HEK293 (cell line): ENCODE measurements around the gene DDX56.

ENCODE experiments used
- CTCF ChIA-PET: fragments of 350-600 bp; formaldehyde crosslinking; extraction: SDS; loops from one replicate; lab custom pipeline; 2021; ENCODE audit warnings: antibody characterized with exemption; lab: Yijun Ruan, JAX
- POLR2A ChIA-PET: fragments of 300-600 bp; formaldehyde crosslinking; extraction: SDS; loops from one replicate; lab custom pipeline; 2020; ENCODE audit warnings: antibody characterized with exemption, inconsistent platforms; lab: Yijun Ruan, JAX
- H3K27ac ChIP-seq: fragments of 200-500 bp; sonication (Bioruptor generic); 2 replicates; pipeline ENCODE4 v1.5.1; 2014; ENCODE audit warnings: low read depth, low read length, control low read depth, inconsistent platforms; ENCODE audit errors: extremely low read depth
- H3K36me3 ChIP-seq, 2 experiments: fragments of 200-500 bp in 1 of 2; sonication (Bioruptor generic) in 1 of 2; 1 replicate in 1 of 2; 2 replicates in 1 of 2; pipeline ENCODE4 v1.5.1; 2014 to 2017; ENCODE audit warnings: inconsistent platforms in 2 of 2, low read length in 2 of 2; ENCODE audit not compliant: control insufficient read depth in 2 of 2, insufficient read depth in 1 of 2
- H3K4me1 ChIP-seq: fragments of 200-500 bp; sonication (Bioruptor generic); 2 replicates; pipeline ENCODE4 v1.5.1; 2014; ENCODE audit warnings: mild to moderate bottlenecking, low read length, inconsistent platforms; ENCODE audit not compliant: control insufficient read depth, insufficient read depth
- H3K4me3 ChIP-seq: 2 replicates; pipeline ENCODE4 v1.5.1; 2011; ENCODE audit warnings: low read depth, mild to moderate bottlenecking, control low read depth, low read length, moderate library complexity
- H3K9me3 ChIP-seq: fragments of 200-500 bp; sonication (Bioruptor generic); 2 replicates; pipeline ENCODE4 v1.5.1; 2014; ENCODE audit warnings: low read depth, low read length, inconsistent platforms; ENCODE audit not compliant: control insufficient read depth, insufficient read depth
- GLI4 ChIP-seq: fragments of 450-650 bp; formaldehyde crosslinking; IDR thresholded peaks from 2 replicates; pipeline ENCODE4 v1.5.1; 2016; ENCODE audit warnings: missing biosample characterization, missing genetic modification characterization
- INSM2 ChIP-seq: fragments of 450-650 bp; formaldehyde crosslinking; IDR thresholded peaks from 2 replicates; pipeline ENCODE4 v1.5.1; 2016; ENCODE audit warnings: missing biosample characterization, missing genetic modification characterization
- OVOL3 ChIP-seq: fragments of 450-650 bp; formaldehyde crosslinking; IDR thresholded peaks from 2 replicates; pipeline ENCODE4 v1.5.1; 2016; ENCODE audit warnings: missing biosample characterization, missing genetic modification characterization
- PRDM1 ChIP-seq: fragments of 450-650 bp; formaldehyde crosslinking; IDR thresholded peaks from 2 replicates; pipeline ENCODE4; 2016; ENCODE audit warnings: missing biosample characterization, missing genetic modification characterization
- PRDM10 ChIP-seq: fragments of 450-650 bp; formaldehyde crosslinking; IDR thresholded peaks from 2 replicates; pipeline ENCODE4 v1.5.1; 2016; ENCODE audit warnings: missing biosample characterization, missing genetic modification characterization
- SCRT1 ChIP-seq: fragments of 450-650 bp; formaldehyde crosslinking; IDR thresholded peaks from 2 replicates; pipeline ENCODE4 v1.5.1; 2016; ENCODE audit warnings: missing biosample characterization, missing genetic modification characterization, borderline replicate concordance
- SCRT2 ChIP-seq: fragments of 450-650 bp; formaldehyde crosslinking; IDR thresholded peaks from 2 replicates; pipeline ENCODE4 v1.5.1; 2016; ENCODE audit warnings: missing biosample characterization, missing genetic modification characterization
- YY1 ChIP-seq: fragments of 450-650 bp; formaldehyde crosslinking; IDR thresholded peaks from 2 replicates; pipeline ENCODE4 v1.5.1; 2018; ENCODE audit warnings: missing biosample characterization, missing genetic modification characterization
- ZBTB8A ChIP-seq: fragments of 450-650 bp; formaldehyde crosslinking; IDR thresholded peaks from 2 replicates; pipeline ENCODE4 v1.5.1; 2016; ENCODE audit warnings: missing biosample characterization, missing genetic modification characterization
- ZEB2 ChIP-seq: fragments of 450-650 bp; formaldehyde crosslinking; IDR thresholded peaks from 2 replicates; pipeline ENCODE4 v1.5.1; 2016; ENCODE audit warnings: missing biosample characterization, missing genetic modification characterization
- ZNF302 ChIP-seq: fragments of 450-650 bp; formaldehyde crosslinking; IDR thresholded peaks from 2 replicates; pipeline ENCODE4 v1.5.1; 2016; ENCODE audit warnings: missing biosample characterization, missing genetic modification characterization, low read depth
- ZNF510 ChIP-seq: fragments of 450-650 bp; formaldehyde crosslinking; IDR thresholded peaks from 2 replicates; pipeline ENCODE4 v1.5.1; 2018; ENCODE audit warnings: mild to moderate bottlenecking, missing genetic modification characterization, missing biosample characterization; ENCODE audit not compliant: insufficient replicate concordance
- ZNF530 ChIP-seq: fragments of 450-650 bp; formaldehyde crosslinking; IDR thresholded peaks from 2 replicates; pipeline ENCODE4 v1.5.1; 2016; ENCODE audit warnings: low read depth, missing biosample characterization, missing genetic modification characterization
- ZNF544 ChIP-seq: fragments of 450-650 bp; formaldehyde crosslinking; IDR thresholded peaks from 2 replicates; pipeline ENCODE4 v1.5.0; 2017; ENCODE audit warnings: missing biosample characterization, missing genetic modification characterization
- ZNF549 ChIP-seq: fragments of 450-650 bp; IDR thresholded peaks from 2 replicates; pipeline ENCODE4 v1.5.1; 2018; ENCODE audit warnings: missing biosample characterization, missing genetic modification characterization, mild to moderate bottlenecking, inconsistent platforms, moderate library complexity
- ZNF585B ChIP-seq: fragments of 450-650 bp; formaldehyde crosslinking; IDR thresholded peaks from 2 replicates; pipeline ENCODE4 v1.5.1; 2016; ENCODE audit warnings: missing biosample characterization, missing genetic modification characterization
- ZNF629 ChIP-seq: fragments of 450-650 bp; formaldehyde crosslinking; IDR thresholded peaks from 2 replicates; pipeline ENCODE4 v1.5.1; 2017; ENCODE audit warnings: missing biosample characterization, missing genetic modification characterization
- ZNF670 ChIP-seq: fragments of 450-650 bp; formaldehyde crosslinking; IDR thresholded peaks from 2 replicates; pipeline ENCODE4 v1.5.1; 2016; ENCODE audit warnings: missing biosample characterization, missing genetic modification characterization, low read depth
- TF ChIP-seq, protein P1 (sequence below): fragments of 450-650 bp; formaldehyde crosslinking; IDR thresholded peaks from 2 replicates; pipeline ENCODE4 v1.5.1; 2017; ENCODE audit warnings: missing biosample characterization, mild to moderate bottlenecking, missing genetic modification characterization, moderate library complexity
- TF ChIP-seq, protein P2 (sequence below): fragments of 450-650 bp; formaldehyde crosslinking; IDR thresholded peaks from 2 replicates; pipeline ENCODE4 v1.5.1; 2017; ENCODE audit warnings: missing biosample characterization, missing genetic modification characterization
- TF ChIP-seq, protein P3 (sequence below): fragments of 450-650 bp; formaldehyde crosslinking; IDR thresholded peaks from 2 replicates; pipeline ENCODE4 v1.5.1; 2016; ENCODE audit warnings: missing biosample characterization, missing genetic modification characterization

DDX56 gene

GRCh38 chr7:44561481-44561880 is 12.2 kb downstream of the DDX56 start:
- peaks cover 4 to 30% of the 10 kb centered on the region in 2 experiments; a peak in 1 of 3 replicates for H3K36me3 ChIP-seq
- H3K4me1 ChIP-seq: no peaks in the 10 kb centered on the region; the same call in 1 of the 2 replicates
- POLR2A ChIA-PET: interaction anchor here (3.3 kb wide), 1 partner anchor 12 kb away, joined by 19 read pairs; the partner anchor contains the start of gene DDX56
- no peak overlapping the region for H3K4me3 ChIP-seq
- TF ChIP-seq ZEB2 (tag by site-specific recombination): no peak
- peak; percentile 79; the same call in 1 of the 2 replicates for TF ChIP-seq SCRT1
- no peak for TF ChIP-seq INSM2 (tag by site-specific recombination)
- TF ChIP-seq GLI4 (tag by site-specific recombination): no peak
- no peak for TF ChIP-seq PRDM10
- peak; percentile 86 for TF ChIP-seq SCRT2
- TF ChIP-seq, all 188 proteins: peak for 2
- CTCF ChIA-PET: interaction anchor here (1.2 to 1.3 kb wide), 2 partner anchors 28 to 321 kb away, joined by 3 read pairs; no protein-coding TSS in a partner anchor
- H3K9me3 ChIP-seq: no peaks in the 10 kb centered on the region
- no peak overlapping the region for H3K27ac ChIP-seq

- Histone ChIP-seq H3K9me3 (no peaks in the 10 kb centered on the region), H3K36me3 (peaks cover 0 to 13% of the 10 kb centered on the region in 2 experiments; a peak in 1 of 3 replicates), H3K4me1 (no peaks in the 10 kb centered on the region; the same call in 1 of the 2 replicates), H3K4me3 (no peak overlapping the region), H3K27ac (no peak overlapping the region)
- ChIA-PET POLR2A (interaction anchor here (0.6 kb wide), 1 partner anchor 921 kb away, joined by 5 read pairs; no protein-coding TSS in a partner anchor), CTCF (no interaction called here)
- TF ChIP-seq ZNF629: no peak
- TF ChIP-seq ZNF670: no peak
- TF ChIP-seq, protein P1, sequence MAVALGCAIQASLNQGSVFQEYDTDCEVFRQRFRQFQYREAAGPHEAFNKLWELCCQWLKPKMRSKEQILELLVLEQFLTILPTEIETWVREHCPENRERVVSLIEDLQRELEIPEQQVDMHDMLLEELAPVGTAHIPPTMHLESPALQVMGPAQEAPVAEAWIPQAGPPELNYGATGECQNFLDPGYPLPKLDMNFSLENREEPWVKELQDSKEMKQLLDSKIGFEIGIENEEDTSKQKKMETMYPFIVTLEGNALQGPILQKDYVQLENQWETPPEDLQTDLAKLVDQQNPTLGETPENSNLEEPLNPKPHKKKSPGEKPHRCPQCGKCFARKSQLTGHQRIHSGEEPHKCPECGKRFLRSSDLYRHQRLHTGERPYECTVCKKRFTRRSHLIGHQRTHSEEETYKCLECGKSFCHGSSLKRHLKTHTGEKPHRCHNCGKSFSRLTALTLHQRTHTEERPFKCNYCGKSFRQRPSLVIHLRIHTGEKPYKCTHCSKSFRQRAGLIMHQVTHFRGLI (tag by site-specific recombination): no peak
- TF ChIP-seq OVOL3 (tag by site-specific recombination): no peak
- no peak for TF ChIP-seq ZNF510 (tag by site-specific recombination)
- TF ChIP-seq, protein P2, sequence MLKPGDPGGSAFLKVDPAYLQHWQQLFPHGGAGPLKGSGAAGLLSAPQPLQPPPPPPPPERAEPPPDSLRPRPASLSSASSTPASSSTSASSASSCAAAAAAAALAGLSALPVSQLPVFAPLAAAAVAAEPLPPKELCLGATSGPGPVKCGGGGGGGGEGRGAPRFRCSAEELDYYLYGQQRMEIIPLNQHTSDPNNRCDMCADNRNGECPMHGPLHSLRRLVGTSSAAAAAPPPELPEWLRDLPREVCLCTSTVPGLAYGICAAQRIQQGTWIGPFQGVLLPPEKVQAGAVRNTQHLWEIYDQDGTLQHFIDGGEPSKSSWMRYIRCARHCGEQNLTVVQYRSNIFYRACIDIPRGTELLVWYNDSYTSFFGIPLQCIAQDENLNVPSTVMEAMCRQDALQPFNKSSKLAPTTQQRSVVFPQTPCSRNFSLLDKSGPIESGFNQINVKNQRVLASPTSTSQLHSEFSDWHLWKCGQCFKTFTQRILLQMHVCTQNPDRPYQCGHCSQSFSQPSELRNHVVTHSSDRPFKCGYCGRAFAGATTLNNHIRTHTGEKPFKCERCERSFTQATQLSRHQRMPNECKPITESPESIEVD: no peak
- TF ChIP-seq ZNF549 (tag by site-specific recombination): no peak
- TF ChIP-seq ZNF530: no peak
- no peak for TF ChIP-seq ZNF585B (tag by site-specific recombination)
- TF ChIP-seq, protein P3, sequence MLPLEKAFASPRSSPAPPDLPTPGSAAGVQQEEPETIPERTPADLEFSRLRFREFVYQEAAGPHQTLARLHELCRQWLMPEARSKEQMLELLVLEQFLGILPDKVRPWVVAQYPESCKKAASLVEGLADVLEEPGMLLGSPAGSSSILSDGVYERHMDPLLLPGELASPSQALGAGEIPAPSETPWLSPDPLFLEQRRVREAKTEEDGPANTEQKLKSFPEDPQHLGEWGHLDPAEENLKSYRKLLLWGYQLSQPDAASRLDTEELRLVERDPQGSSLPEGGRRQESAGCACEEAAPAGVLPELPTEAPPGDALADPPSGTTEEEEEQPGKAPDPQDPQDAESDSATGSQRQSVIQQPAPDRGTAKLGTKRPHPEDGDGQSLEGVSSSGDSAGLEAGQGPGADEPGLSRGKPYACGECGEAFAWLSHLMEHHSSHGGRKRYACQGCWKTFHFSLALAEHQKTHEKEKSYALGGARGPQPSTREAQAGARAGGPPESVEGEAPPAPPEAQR (tag by site-specific recombination): no peak
- no peak for TF ChIP-seq ZBTB8A (tag by site-specific recombination)
- TF ChIP-seq PRDM1 (tag by site-specific recombination): no peak
- no peak for TF ChIP-seq YY1 (tag by site-specific recombination)
- no peak for TF ChIP-seq ZNF302 (tag by site-specific recombination)
- TF ChIP-seq ZNF544: no peak
Measured at GRCh38 chr7:44559485-44559884, 14.2 kb downstream of the DDX56 start.
